ENCODE measurements around the gene NCAPG2.

GRCh38 chr7:158602041-158602440 lies 102.6 kb downstream of the NCAPG2 start:
- TF ChIP-seq, protein P1, sequence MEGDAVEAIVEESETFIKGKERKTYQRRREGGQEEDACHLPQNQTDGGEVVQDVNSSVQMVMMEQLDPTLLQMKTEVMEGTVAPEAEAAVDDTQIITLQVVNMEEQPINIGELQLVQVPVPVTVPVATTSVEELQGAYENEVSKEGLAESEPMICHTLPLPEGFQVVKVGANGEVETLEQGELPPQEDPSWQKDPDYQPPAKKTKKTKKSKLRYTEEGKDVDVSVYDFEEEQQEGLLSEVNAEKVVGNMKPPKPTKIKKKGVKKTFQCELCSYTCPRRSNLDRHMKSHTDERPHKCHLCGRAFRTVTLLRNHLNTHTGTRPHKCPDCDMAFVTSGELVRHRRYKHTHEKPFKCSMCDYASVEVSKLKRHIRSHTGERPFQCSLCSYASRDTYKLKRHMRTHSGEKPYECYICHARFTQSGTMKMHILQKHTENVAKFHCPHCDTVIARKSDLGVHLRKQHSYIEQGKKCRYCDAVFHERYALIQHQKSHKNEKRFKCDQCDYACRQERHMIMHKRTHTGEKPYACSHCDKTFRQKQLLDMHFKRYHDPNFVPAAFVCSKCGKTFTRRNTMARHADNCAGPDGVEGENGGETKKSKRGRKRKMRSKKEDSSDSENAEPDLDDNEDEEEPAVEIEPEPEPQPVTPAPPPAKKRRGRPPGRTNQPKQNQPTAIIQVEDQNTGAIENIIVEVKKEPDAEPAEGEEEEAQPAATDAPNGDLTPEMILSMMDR (IDR thresholded peaks at IDR 0.05): no peak
- no peak for TF ChIP-seq POLR2A (IDR thresholded peaks at IDR 0.05)
